ENCODE measurements around the gene AQP2. TPM values are rescaled to one million over a fixed set of nuclear protein-coding genes. Genes with fewer than 3 reads are reported as not detected.
A peak's percentile ranks its signal among the peaks of the same experiment; 100 is the strongest.
"Not testable (repeated sequence)": the region's sequence is repeated elsewhere in the genome, so short reads cannot be mapped to it uniquely, and the experiment has no call there.

AQP2 gene
- total and polyA plus RNA-seq, 4 donors, result not detected

GRCh38 chr12:49989400-49989799 lies 38.9 kb downstream of the AQP2 start:
- not testable (repeated sequence) for H3K27me3 ChIP-seq (ENCODE audit: control insufficient read depth in 4 of 4, insufficient read depth in 4 of 4, low read length in 3 of 4); H3K36me3 ChIP-seq (ENCODE audit: control insufficient read depth in 4 of 4, insufficient read depth in 3 of 4, low read depth in 1 of 4, low read length in 3 of 4); H3K27ac ChIP-seq (ENCODE audit: low read depth in 1 of 2, low read length in 2 of 2); H3K4me1 ChIP-seq (ENCODE audit: control insufficient read depth in 4 of 4, insufficient read depth in 4 of 4, low read length in 3 of 4); DNase-seq (ENCODE audit: low spot score); H3K4me3 ChIP-seq (ENCODE audit: low read depth in 1 of 3, low read length in 3 of 3); H3K9ac ChIP-seq (ENCODE audit: low read depth in 1 of 2, low read length in 2 of 2); H3K9me3 ChIP-seq (ENCODE audit: control insufficient read depth in 4 of 4, low read length in 3 of 4)
- 46% methylated on average over 2 of the region's 2 CpGs for WGBS
- TF ChIP-seq RXRA (IDR thresholded peaks at IDR 0.05), result peak; percentile 38 to 58

- H3K4me1 ChIP-seq (ENCODE audit: control insufficient read depth in 4 of 4, insufficient read depth in 4 of 4, low read length in 3 of 4), result peaks cover 0 to 5% (median 0%) of the 10 kb centered on the region in 4 donors
- H3K9me3 ChIP-seq (ENCODE audit: control insufficient read depth in 4 of 4, low read length in 3 of 4), result no peaks in the 10 kb centered on the region
- no peak overlapping the region for H3K4me3 ChIP-seq (ENCODE audit: low read depth in 1 of 3, low read length in 3 of 3)
- no peak overlapping the region for H3K27ac ChIP-seq (ENCODE audit: low read depth in 1 of 2, low read length in 2 of 2)
- peaks cover 0 to 3% (median 0%) of the 10 kb centered on the region in 4 donors for H3K36me3 ChIP-seq (ENCODE audit: control insufficient read depth in 4 of 4, insufficient read depth in 3 of 4, low read depth in 1 of 4, low read length in 3 of 4)
- DNase-seq (ENCODE audit: low spot score), result no peak
- H3K27me3 ChIP-seq (ENCODE audit: control insufficient read depth in 4 of 4, insufficient read depth in 4 of 4, low read length in 3 of 4), result no peaks in the 10 kb centered on the region
- no peak for TF ChIP-seq TAF1 (conservative IDR thresholded peaks at IDR 0.05)
- no peak for TF ChIP-seq REST (IDR thresholded peaks at IDR 0.05)
- TF ChIP-seq RAD21 (IDR thresholded peaks at IDR 0.05), result no peak
- no peak for TF ChIP-seq RXRA (IDR thresholded peaks at IDR 0.05)
- no peak for TF ChIP-seq MAX (IDR thresholded peaks at IDR 0.05)
- TF ChIP-seq SP1 (IDR thresholded peaks at IDR 0.05), result no peak
- TF ChIP-seq ATF3 (IDR thresholded peaks at IDR 0.05), result no peak
- no peak overlapping the region for H3K9ac ChIP-seq (ENCODE audit: low read depth in 1 of 2, low read length in 2 of 2)
- 90% methylated on average over 4 of the region's 4 CpGs for WGBS
Observed at GRCh38 chr12:49990273-49990672, 39.7 kb downstream of the AQP2 start.

GRCh38 chr12:49998453-49998852 lies 47.9 kb downstream of the AQP2 start:
- H3K36me3 ChIP-seq (ENCODE audit: control insufficient read depth in 4 of 4, insufficient read depth in 3 of 4, low read depth in 1 of 4, low read length in 3 of 4), result peaks cover 0 to 3% (median 0%) of the 10 kb centered on the region in 4 donors
- DNase-seq (ENCODE audit: low spot score), result no peak
- H3K27me3 ChIP-seq (ENCODE audit: control insufficient read depth in 4 of 4, insufficient read depth in 4 of 4, low read length in 3 of 4), result no peaks in the 10 kb centered on the region

More at GRCh38 chr12:49998453-49998852, 47.9 kb downstream of the AQP2 start:
- Histone ChIP-seq H3K4me1 (ENCODE audit: control insufficient read depth in 4 of 4, insufficient read depth in 4 of 4, low read length in 3 of 4) (no peaks in the 10 kb centered on the region), H3K4me3 (ENCODE audit: low read depth in 1 of 3, low read length in 3 of 3) (no peak overlapping the region), H3K27ac (ENCODE audit: low read depth in 1 of 2, low read length in 2 of 2) (no peak overlapping the region), H3K9me3 (ENCODE audit: control insufficient read depth in 4 of 4, low read length in 3 of 4) (no peaks in the 10 kb centered on the region), H3K9ac (ENCODE audit: low read depth in 1 of 2, low read length in 2 of 2) (no peak overlapping the region)
- WGBS, result 94% methylated on average over 2 of the region's 2 CpGs
- no peak for TF ChIP-seq NR2F2 (IDR thresholded peaks at IDR 0.05)
- TF ChIP-seq FOXA1 (IDR thresholded peaks at IDR 0.05), result no peak
- TF ChIP-seq RAD21 (IDR thresholded peaks at IDR 0.05), result no peak
- TF ChIP-seq CTCF (IDR thresholded peaks at IDR 0.05; ENCODE audit: low read depth, low read length, missing input control), result no peak
- no peak for TF ChIP-seq HNF4A (conservative IDR thresholded peaks at IDR 0.05)
- no peak for TF ChIP-seq ATF3 (IDR thresholded peaks at IDR 0.05)
- no peak for TF ChIP-seq MAX (IDR thresholded peaks at IDR 0.05)
- no peak for TF ChIP-seq EGR1 (IDR thresholded peaks at IDR 0.05; ENCODE audit: low read depth in 2 of 2)
- TF ChIP-seq SP1 (IDR thresholded peaks at IDR 0.05), result no peak
- no peak for TF ChIP-seq GABPA (IDR thresholded peaks at IDR 0.05 in 1 of 2, conservative IDR thresholded peaks at IDR 0.05 in 1 of 2)
- no peak for TF ChIP-seq FOXA2 (IDR thresholded peaks at IDR 0.05)
- no peak for TF ChIP-seq REST (IDR thresholded peaks at IDR 0.05)
- TF ChIP-seq HNF4G (IDR thresholded peaks at IDR 0.05), result no peak
- no peak for TF ChIP-seq RXRA (IDR thresholded peaks at IDR 0.05)
- TF ChIP-seq JUND (IDR thresholded peaks at IDR 0.05), result no peak
- no peak for TF ChIP-seq YY1 (IDR thresholded peaks at IDR 0.05)
- no peak for TF ChIP-seq TAF1 (conservative IDR thresholded peaks at IDR 0.05)

All from liver (tissue), 9 donors.